Right atrium auricular region (tissue), 2 donors: ENCODE data around the gene SAMD13. TPM values are rescaled to one million over a fixed set of nuclear protein-coding genes. Genes with fewer than 3 reads are reported as not detected.

Experiments
- DNase-seq: peaks from one replicate; pipeline ENCODE4 v3.0.0-alpha.2; 2019; ENCODE audit warnings: low spot score
- H3K27ac ChIP-seq, 2 donors: fragments of 200-600 bp; sonication (generic); 1 replicate in 1 of 2; 2 replicates in 1 of 2; pipeline ENCODE4 v1.5.1; 2016 to 2019
- H3K27me3 ChIP-seq, 2 donors: fragments of 200-600 bp; sonication (generic); one replicate each; pipeline versions ENCODE4 v1.5.1 to v1.6.0; 2017 to 2019
- H3K36me3 ChIP-seq: fragments of 200-600 bp; sonication (generic); one replicate; pipeline ENCODE4 v1.5.1; 2016
- H3K4me1 ChIP-seq, 2 donors: fragments of 200-600 bp; sonication (generic); one replicate each; pipeline versions ENCODE4 v1.5.1 to v1.6.0; 2017 to 2019
- H3K4me3 ChIP-seq, 2 donors: fragments of 200-600 bp; sonication (generic); 1 replicate in 1 of 2; 2 replicates in 1 of 2; pipeline ENCODE4 v1.5.1; 2017 to 2019; ENCODE audit warnings: mild to moderate bottlenecking in 1 of 2, moderate library complexity in 1 of 2
- H3K9me3 ChIP-seq, 2 donors: fragments of 200-600 bp; sonication (generic); one replicate each; pipeline ENCODE4 v1.5.1; 2019
- CTCF ChIP-seq, 2 donors: fragments of 200-600 bp; sonication (generic); IDR thresholded peaks; one replicate each; pipeline ENCODE4 v1.5.1; 2019; ENCODE audit warnings: antibody characterized with exemption in 2 of 2
- total RNA-seq, 2 donors: library from RNA; depleted of rRNA; stranded (reverse); fragments of >200 nt; gene quantifications; one replicate each; pipeline ENCODE4 v1.1.0, GENCODE V29; 2016

The SAMD13 gene
- total RNA-seq, 2 donors from 2014 or later: 0.59 to 1.1 TPM

- no peaks in the 10 kb centered on the region for H3K27me3 ChIP-seq
- H3K36me3 ChIP-seq: no peaks in the 10 kb centered on the region
- H3K4me1 ChIP-seq: peaks cover 0 to 29% of the 10 kb centered on the region in 2 donors
- no peak for TF ChIP-seq CTCF (IDR thresholded peaks at IDR 0.05)
- no peak overlapping the region for H3K4me3 ChIP-seq
- no peaks in the 10 kb centered on the region for H3K9me3 ChIP-seq
- no peak for DNase-seq
- peak overlapping the region in 1 of 2 donors; percentile 62 for H3K27ac ChIP-seq
These were observed 74.7 kb downstream of the SAMD13 start for GRCh38 chr1:84376000-84376910.

- Histone ChIP-seq H3K4me3 (no peak overlapping the region), H3K4me1 (peaks cover 0 to 29% of the 10 kb centered on the region in 2 donors), H3K27ac (peak overlapping the region in 1 of 2 donors; percentile 20), H3K27me3 (no peaks in the 10 kb centered on the region), H3K36me3 (no peaks in the 10 kb centered on the region), H3K9me3 (no peaks in the 10 kb centered on the region)
- no peak for DNase-seq
- no peak for TF ChIP-seq CTCF (IDR thresholded peaks at IDR 0.05)
These were observed 76.1 kb downstream of the SAMD13 start for GRCh38 chr1:84377480-84378095.

GRCh38 chr1:84379138-84379916, 77.8 kb downstream of the SAMD13 start:
- H3K36me3 ChIP-seq: no peaks in the 10 kb centered on the region
- no peaks in the 10 kb centered on the region for H3K9me3 ChIP-seq
- TF ChIP-seq CTCF (IDR thresholded peaks at IDR 0.05): no peak
- peaks cover 0 to 22% of the 10 kb centered on the region in 2 donors for H3K4me1 ChIP-seq
- H3K27me3 ChIP-seq: no peaks in the 10 kb centered on the region
- H3K4me3 ChIP-seq: no peak overlapping the region
- H3K27ac ChIP-seq: no peak overlapping the region
- DNase-seq: no peak

- Histone ChIP-seq H3K36me3 (no peaks in the 10 kb centered on the region), H3K9me3 (no peaks in the 10 kb centered on the region), H3K4me1 (peaks cover 0 to 18% of the 10 kb centered on the region in 2 donors), H3K4me3 (no peak overlapping the region), H3K27ac (no peak overlapping the region), H3K27me3 (no peaks in the 10 kb centered on the region)
- no peak for TF ChIP-seq CTCF (IDR thresholded peaks at IDR 0.05)
- DNase-seq: no peak
These were observed 78.3 kb downstream of the SAMD13 start for GRCh38 chr1:84379917-84380180.

- H3K4me3 ChIP-seq: no peak overlapping the region
- H3K27ac ChIP-seq: no peak overlapping the region
- H3K36me3 ChIP-seq: no peaks in the 10 kb centered on the region
- no peak for TF ChIP-seq CTCF (IDR thresholded peaks at IDR 0.05)
- H3K27me3 ChIP-seq: no peaks in the 10 kb centered on the region
- DNase-seq: no peak
- H3K9me3 ChIP-seq: no peaks in the 10 kb centered on the region
- peaks cover 0 to 9% of the 10 kb centered on the region in 2 donors for H3K4me1 ChIP-seq
These were observed 80.6 kb downstream of the SAMD13 start for GRCh38 chr1:84382127-84382526.
